Sigmoid colon (tissue), 7 donors: Measurements from ENCODE around the gene CHRNA9. TPM values are rescaled to one million over a fixed set of nuclear protein-coding genes. Genes with fewer than 3 reads are reported as not detected.
A peak's percentile ranks its signal among the peaks of the same experiment; 100 is the strongest.
"Not testable (repeated sequence)": the region's sequence is repeated elsewhere in the genome, so short reads cannot be mapped to it uniquely, and the experiment has no call there.

Experiments used
- DNase-seq: peaks from one replicate; pipeline ENCODE4 v3.0.0-alpha.2; 2019
- H3K27ac ChIP-seq, 4 donors: fragments of 200-600 bp; sonication (generic); one replicate each; pipeline ENCODE4 v1.5.1; 2016 to 2019; ENCODE audit warnings: mild to moderate bottlenecking in 1 of 4
- H3K27me3 ChIP-seq, 3 donors: fragments of 200-600 bp; sonication (generic); one replicate each; pipeline ENCODE4 v1.5.1; 2019; ENCODE audit warnings: mild to moderate bottlenecking in 1 of 3
- H3K36me3 ChIP-seq, 4 donors: fragments of 200-600 bp; sonication (generic); one replicate each; pipeline ENCODE4 v1.5.1; 2016 to 2019
- H3K4me1 ChIP-seq, 4 donors: fragments of 200-600 bp; sonication (generic); one replicate each; pipeline ENCODE4 v1.5.1; 2017 to 2019
- H3K4me3 ChIP-seq, 4 donors: fragments of 200-600 bp; sonication (generic); one replicate each; pipeline ENCODE4 v1.5.1; 2017 to 2019; ENCODE audit warnings: mild to moderate bottlenecking in 2 of 4, moderate library complexity in 1 of 4
- H3K9me3 ChIP-seq, 4 donors: fragments of 200-600 bp in 3 of 4; sonication (generic) in 3 of 4; one replicate each; pipeline versions ENCODE4 v1.5.1 to v1.6.1; 2013 to 2019
- EP300 ChIP-seq, 4 donors: sonication (generic); formaldehyde crosslinking; IDR thresholded peaks; one replicate each; pipeline ENCODE4 v1.6.1; 2017; ENCODE audit warnings: antibody characterized with exemption in 4 of 4
- POLR2A ChIP-seq, 2 donors: fragments of 450-650 bp; IDR thresholded peaks; one replicate each; pipeline ENCODE4 v1.6.1; 2016; ENCODE audit warnings: antibody characterized with exemption in 2 of 2, mild to moderate bottlenecking in 2 of 2, moderate library complexity in 2 of 2
- POLR2AphosphoS5 ChIP-seq, 4 donors: sonication (generic); formaldehyde crosslinking; IDR thresholded peaks; one replicate each; pipeline ENCODE4 v1.6.1; 2017; ENCODE audit warnings: antibody characterized with exemption in 4 of 4
- WGBS, 2 donors: extraction: QIAGEN DNeasy Blood & Tissue Kit; methylation state at CpG; one replicate each; pipeline ENCODE4 v1.1.7; 2013; 5-methylcytosine and 5-hydroxymethylcytosine counted together
- intact Hi-C: fragments of 100-400 bp; cut with DNase I; formaldehyde crosslinking; loops from one replicate; pipeline ENCODE4 v1.15.1; 2023
- polyA plus RNA-seq, 3 donors: library from polyadenylated mRNA; stranded (reverse); fragments of 200-250 nt; gene quantifications; one replicate each; pipeline ENCODE4 v1.2.3, GENCODE V29; 2013
- total RNA-seq, 4 donors: library from RNA; depleted of rRNA; stranded (reverse); fragments of >200 nt; gene quantifications; one replicate each; pipeline ENCODE4 v1.1.0, GENCODE V29; 2016
- TF ChIP-seq, protein P1 (sequence below), 4 experiments: fragments of 450-650 bp in 3 of 4; fragments of 200-600 bp in 1 of 4; IDR thresholded peaks; one replicate each; pipeline ENCODE4 v1.5.1; 2016 to 2019; ENCODE audit warnings: antibody characterized with exemption in 4 of 4, mild to moderate bottlenecking in 3 of 4, moderate library complexity in 2 of 4
- donor health status: healthy with polysubstance abuse.
- donor health status: Bipolar disorder and iron deficiency.
- donor health status: healthy.

CHRNA9 gene
- total and polyA plus RNA-seq, 7 donors = not detected

DNA sequence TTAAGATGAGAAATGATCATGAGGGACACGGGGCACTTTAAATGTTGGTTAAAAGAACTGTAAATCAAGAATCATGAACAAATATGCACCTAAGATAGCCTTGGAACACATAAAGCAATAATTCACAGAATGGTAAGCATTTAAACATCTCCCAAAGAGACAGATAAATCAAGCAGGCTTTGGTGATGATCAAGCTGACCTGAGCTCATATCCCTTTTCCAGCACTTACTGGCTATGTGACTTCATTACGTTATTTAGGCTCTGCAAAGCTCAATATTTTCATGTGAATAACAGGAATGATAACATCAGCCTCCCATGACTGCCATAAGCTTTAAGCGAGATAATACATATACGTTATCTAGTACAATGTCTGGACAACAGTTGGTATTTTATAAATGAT is 54.9 kb downstream of the CHRNA9 start:
- DNase-seq = no peak
- Histone ChIP-seq H3K27me3 (no peaks in the 10 kb centered on the region), H3K4me1 (no peaks in the 10 kb centered on the region), H3K27ac (no peak overlapping the region), H3K9me3 (no peaks in the 10 kb centered on the region), H3K4me3 (no peak overlapping the region), H3K36me3 (no peaks in the 10 kb centered on the region)
- TF ChIP-seq POLR2AphosphoS5 (IDR thresholded peaks at IDR 0.05) (no peak), EP300 (IDR thresholded peaks at IDR 0.05) (no peak), POLR2A (IDR thresholded peaks at IDR 0.05) (no peak)
- TF ChIP-seq, protein P1, sequence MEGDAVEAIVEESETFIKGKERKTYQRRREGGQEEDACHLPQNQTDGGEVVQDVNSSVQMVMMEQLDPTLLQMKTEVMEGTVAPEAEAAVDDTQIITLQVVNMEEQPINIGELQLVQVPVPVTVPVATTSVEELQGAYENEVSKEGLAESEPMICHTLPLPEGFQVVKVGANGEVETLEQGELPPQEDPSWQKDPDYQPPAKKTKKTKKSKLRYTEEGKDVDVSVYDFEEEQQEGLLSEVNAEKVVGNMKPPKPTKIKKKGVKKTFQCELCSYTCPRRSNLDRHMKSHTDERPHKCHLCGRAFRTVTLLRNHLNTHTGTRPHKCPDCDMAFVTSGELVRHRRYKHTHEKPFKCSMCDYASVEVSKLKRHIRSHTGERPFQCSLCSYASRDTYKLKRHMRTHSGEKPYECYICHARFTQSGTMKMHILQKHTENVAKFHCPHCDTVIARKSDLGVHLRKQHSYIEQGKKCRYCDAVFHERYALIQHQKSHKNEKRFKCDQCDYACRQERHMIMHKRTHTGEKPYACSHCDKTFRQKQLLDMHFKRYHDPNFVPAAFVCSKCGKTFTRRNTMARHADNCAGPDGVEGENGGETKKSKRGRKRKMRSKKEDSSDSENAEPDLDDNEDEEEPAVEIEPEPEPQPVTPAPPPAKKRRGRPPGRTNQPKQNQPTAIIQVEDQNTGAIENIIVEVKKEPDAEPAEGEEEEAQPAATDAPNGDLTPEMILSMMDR (IDR thresholded peaks at IDR 0.05) = no peak
- intact Hi-C loops = no loop called here
- 88 to 95% methylated on average over 4 of the region's 4 CpGs for WGBS, 2 donors

DNA sequence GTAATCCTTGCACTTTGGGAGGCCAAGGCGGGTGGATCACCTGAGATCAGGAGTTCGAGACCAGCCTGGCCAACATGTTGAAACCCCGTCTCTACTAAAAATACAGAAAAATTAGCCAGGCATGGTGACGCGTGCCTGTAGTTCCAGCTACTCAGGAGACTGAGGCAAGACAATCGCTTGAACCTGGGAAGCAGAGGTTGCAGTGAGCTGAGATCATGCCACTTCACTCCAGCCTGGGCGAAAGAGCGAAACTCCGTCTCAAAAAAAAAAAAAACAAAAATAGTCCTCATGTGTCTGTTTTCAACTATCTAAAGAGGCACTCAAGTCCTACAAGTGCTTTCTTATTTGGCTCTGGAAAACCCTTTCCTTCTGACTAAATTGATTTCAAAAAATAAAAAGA is 57.1 kb downstream of the CHRNA9 start:
- not testable (repeated sequence) for H3K36me3 ChIP-seq

DNA sequence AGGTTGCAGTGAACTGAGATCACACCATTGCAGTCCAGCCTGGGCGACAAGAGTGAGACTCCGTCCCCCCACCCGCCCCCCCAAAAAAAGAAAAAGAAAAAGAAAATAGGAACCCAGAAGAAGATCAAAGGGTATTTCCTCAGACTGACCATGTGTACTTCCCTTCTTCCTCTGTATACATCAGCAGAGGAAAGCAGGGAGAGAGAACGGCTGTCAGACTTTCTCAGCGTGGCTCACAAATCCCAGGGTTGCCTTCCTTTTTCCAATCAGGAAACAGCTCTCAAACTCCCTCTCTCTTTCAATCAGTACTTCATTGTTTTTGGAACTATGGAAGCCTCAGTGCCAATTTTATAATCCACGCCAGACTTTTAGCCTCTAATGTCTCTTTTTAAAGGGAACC is 59.1 kb downstream of the CHRNA9 start:
- Histone ChIP-seq H3K27me3 (no peaks in the 10 kb centered on the region), H3K9me3 (no peaks in the 10 kb centered on the region), H3K4me1 (no peaks in the 10 kb centered on the region), H3K4me3 (no peak overlapping the region), H3K27ac (no peak overlapping the region), H3K36me3 (no peaks in the 10 kb centered on the region)
- no peak for DNase-seq
- TF ChIP-seq POLR2A (IDR thresholded peaks at IDR 0.05) (no peak), EP300 (IDR thresholded peaks at IDR 0.05) (no peak), POLR2AphosphoS5 (IDR thresholded peaks at IDR 0.05) (no peak)
- TF ChIP-seq, protein P1 (IDR thresholded peaks at IDR 0.05) = no peak
- intact Hi-C loops = no loop called here
- 77 to 82% methylated on average over 6 of the region's 6 CpGs for WGBS, 2 donors

More for the DNA sequence above, 57.1 kb downstream of the CHRNA9 start:
- DNase-seq, H3K27ac ChIP-seq, intact Hi-C loops, H3K27me3 ChIP-seq, H3K4me1 ChIP-seq, H3K9me3 ChIP-seq, H3K4me3 ChIP-seq: not testable (repeated sequence)
- WGBS, 2 donors = 95 to 97% methylated on average over 9 of the region's 9 CpGs

DNA sequence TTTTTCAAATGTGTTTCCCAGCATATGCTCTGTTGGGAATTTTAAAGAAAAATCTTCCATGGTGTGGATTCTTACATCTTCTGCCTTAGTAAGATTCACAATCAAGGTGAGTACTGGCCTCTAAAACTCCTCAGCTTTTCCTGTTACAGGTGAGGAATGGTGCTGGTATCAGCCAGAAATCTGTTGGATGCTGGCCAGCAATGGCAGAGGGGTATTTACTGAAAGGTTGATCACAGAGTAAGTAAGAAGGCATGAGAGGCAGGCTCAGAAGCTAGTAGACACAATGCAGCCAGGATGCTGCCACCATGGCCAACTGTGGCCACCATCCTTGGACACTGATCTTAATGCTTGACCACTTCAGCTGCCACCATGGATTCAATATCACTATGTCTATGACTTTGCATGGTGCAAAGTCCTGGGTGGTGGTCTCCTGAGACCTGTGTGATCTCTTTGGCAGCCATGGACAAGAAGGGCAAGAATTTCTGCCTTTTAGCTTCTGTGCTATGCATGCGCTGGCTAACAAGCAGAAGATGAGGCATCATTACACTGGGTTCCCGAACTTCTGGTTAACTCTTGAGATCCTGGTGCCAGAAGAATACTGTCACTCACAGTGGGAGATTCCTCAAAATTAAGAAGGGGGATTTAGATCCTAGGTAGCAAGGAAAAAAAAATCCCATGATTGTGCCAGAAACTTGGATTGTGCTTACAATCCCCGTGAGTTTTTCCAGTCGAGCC is 60.2 kb downstream of the CHRNA9 start:
- TF ChIP-seq POLR2AphosphoS5 (IDR thresholded peaks at IDR 0.05) (no peak), POLR2A (IDR thresholded peaks at IDR 0.05) (no peak), EP300 (IDR thresholded peaks at IDR 0.05) (no peak)
- TF ChIP-seq, protein P1 (IDR thresholded peaks at IDR 0.05) = no peak
- 34 to 66% methylated on average over 4 of the region's 4 CpGs for WGBS, 2 donors
- Histone ChIP-seq H3K36me3 (no peaks in the 10 kb centered on the region), H3K27ac (no peak overlapping the region), H3K9me3 (no peaks in the 10 kb centered on the region), H3K4me1 (no peaks in the 10 kb centered on the region), H3K27me3 (no peaks in the 10 kb centered on the region), H3K4me3 (no peak overlapping the region)
- DNase-seq = no peak
- intact Hi-C loops = no loop called here

DNA sequence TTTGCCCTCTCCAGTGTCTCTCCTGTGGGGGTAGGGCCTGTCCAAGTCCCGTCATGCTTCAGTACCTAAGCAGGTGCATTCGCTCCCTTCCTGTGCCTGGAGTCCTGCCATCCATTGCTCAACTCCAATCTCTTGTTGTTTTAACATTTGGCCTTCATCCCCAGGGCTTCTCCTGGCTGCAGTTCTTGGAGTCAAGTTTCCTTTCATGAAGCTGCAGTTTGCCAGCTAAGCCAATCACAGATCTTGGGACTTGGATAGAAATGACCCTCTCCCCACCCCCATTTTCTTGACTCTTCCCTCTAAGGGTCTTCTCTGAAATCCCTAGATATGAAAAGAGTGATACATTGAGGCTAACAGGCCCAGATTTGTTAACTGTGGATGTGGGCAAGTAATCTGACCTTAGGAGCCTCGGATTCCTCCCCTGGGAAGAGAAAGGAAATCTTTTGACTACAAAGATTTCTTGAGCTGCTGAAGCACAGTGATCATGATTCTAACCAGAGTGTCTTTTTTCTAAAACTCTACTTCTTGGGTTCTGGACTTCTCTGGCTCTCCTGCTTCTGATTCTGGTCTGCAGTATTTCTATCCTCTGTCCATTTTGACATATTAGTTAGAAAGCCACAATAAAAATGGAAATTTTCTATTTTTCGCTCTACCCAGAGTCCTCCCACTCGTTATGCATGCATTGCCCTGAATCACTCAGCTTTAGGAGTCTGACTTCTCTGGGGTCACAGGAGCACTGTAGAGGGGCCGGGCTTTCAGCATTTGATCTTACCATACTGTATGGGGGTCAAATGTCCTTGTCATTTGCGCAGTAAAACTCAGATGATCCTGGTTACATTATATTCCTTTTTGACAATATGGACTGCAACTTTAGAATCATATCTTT is 61.0 kb downstream of the CHRNA9 start:
- Histone ChIP-seq H3K4me1 (no peaks in the 10 kb centered on the region), H3K27ac (no peak overlapping the region), H3K9me3 (no peaks in the 10 kb centered on the region), H3K4me3 (no peak overlapping the region), H3K27me3 (no peaks in the 10 kb centered on the region), H3K36me3 (no peaks in the 10 kb centered on the region)
- intact Hi-C loops = no loop called here
- TF ChIP-seq EP300 (IDR thresholded peaks at IDR 0.05) (no peak), POLR2A (IDR thresholded peaks at IDR 0.05) (no peak), POLR2AphosphoS5 (IDR thresholded peaks at IDR 0.05) (peak in 1 of 4 donors; percentile 21)
- TF ChIP-seq, protein P1 (IDR thresholded peaks at IDR 0.05) = no peak
- 52 to 74% methylated on average over 7 of the region's 7 CpGs for WGBS, 2 donors
- peak; percentile 72 for DNase-seq
